Smooth muscle cell (in vitro differentiated cells): ENCODE measurements around the gene ANKRD12. TPM values are rescaled to one million over a fixed set of nuclear protein-coding genes. Genes with fewer than 3 reads are reported as not detected.
A peak's percentile ranks its signal among the peaks of the same experiment; 100 is the strongest.

Source experiments
- DNase-seq: peaks from one replicate; lab custom pipeline; 2025; ENCODE audit not compliant: unreplicated experiment; lab: John Stamatoyannopoulos, UW
- H2AFZ ChIP-seq: fragments of 200-600 bp; sonication (generic); 2 replicates; pipeline ENCODE4 v1.6.0; 2016; ENCODE audit warnings: antibody characterized with exemption, low read depth, mild to moderate bottlenecking
- H3F3A ChIP-seq: fragments of 200-600 bp; sonication (generic); 2 replicates; pipeline ENCODE4 v1.6.0; 2017; ENCODE audit warnings: antibody characterized with exemption, low read depth
- H3K27ac ChIP-seq: fragments of 200-600 bp; sonication (generic); 2 replicates; pipeline ENCODE4 v1.5.1; 2016; ENCODE audit warnings: low read depth, mild to moderate bottlenecking
- H3K27me3 ChIP-seq: fragments of 200-600 bp; sonication (generic); 2 replicates; pipeline ENCODE4 v1.6.1; 2016; ENCODE audit warnings: low read depth, mild to moderate bottlenecking
- H3K36me3 ChIP-seq: fragments of 200-600 bp; sonication (generic); 2 replicates; pipeline ENCODE4 v1.5.1; 2016; ENCODE audit warnings: low read depth
- H3K4me1 ChIP-seq: fragments of 200-600 bp; sonication (generic); 2 replicates; pipeline ENCODE4 v1.5.1; 2016; ENCODE audit warnings: low read depth
- H3K4me2 ChIP-seq: fragments of 200-600 bp; sonication (generic); 2 replicates; pipeline ENCODE4 v1.6.0; 2016; ENCODE audit warnings: mild to moderate bottlenecking
- H3K4me3 ChIP-seq: fragments of 200-600 bp; sonication (generic); 2 replicates; pipeline ENCODE4 v1.5.1; 2016; ENCODE audit warnings: mild to moderate bottlenecking
- H3K79me2 ChIP-seq: fragments of 200-600 bp; sonication (generic); 2 replicates; pipeline ENCODE4 v1.6.0; 2016; ENCODE audit warnings: low read depth, mild to moderate bottlenecking
- H3K9ac ChIP-seq: fragments of 200-600 bp; sonication (generic); 2 replicates; pipeline ENCODE4 v1.6.0; 2016; ENCODE audit warnings: low read depth
- H3K9me3 ChIP-seq: fragments of 200-600 bp; sonication (generic); replicated peaks from 2 replicates; pipeline ENCODE4 v1.5.1; 2016; ENCODE audit warnings: low read depth
- H4K20me1 ChIP-seq: fragments of 200-600 bp; sonication (generic); 2 replicates; pipeline ENCODE4 v1.6.0; 2016; ENCODE audit warnings: low read depth
- CTCF ChIP-seq: fragments of 200-600 bp; sonication (generic); IDR thresholded peaks from 2 replicates; pipeline ENCODE4 v1.5.1; 2017; ENCODE audit warnings: borderline replicate concordance, mild to moderate bottlenecking, antibody characterized with exemption; ENCODE audit not compliant: insufficient read depth, poor library complexity, severe bottlenecking
- WGBS: methylation state at CpG from one replicate; pipeline ENCODE4 v1.1.7; 2016; ENCODE audit warnings: low lambda C conversion rate; 5-methylcytosine and 5-hydroxymethylcytosine counted together
- polyA plus RNA-seq: library from polyadenylated mRNA; unstranded; fragments of >200 nt; fragmentation: Nextera tagmentation; extraction: Ambion mirVana; gene quantifications from 2 replicates; pipeline ENCODE4 v1.2.1, GENCODE V29; 2016
- total RNA-seq: library from RNA; depleted of rRNA; stranded (reverse); fragments of >200 nt; gene quantifications from 2 replicates; pipeline ENCODE4 v1.2.3, GENCODE V29; 2014

ANKRD12 gene
- total and polyA plus RNA-seq, 2 experiments from 2014 or later: 28.8 to 43.7 TPM

GRCh38 chr18:9285604-9286003 lies 149.0 kb downstream of the ANKRD12 start:
- Histone ChIP-seq H3K4me3 (no peak overlapping the region), H3F3A (no peaks in the 10 kb centered on the region), H3K27me3 (no peaks in the 10 kb centered on the region), H3K27ac (no peak overlapping the region), H3K4me1 (peaks cover 11% of the 10 kb centered on the region), H4K20me1 (no peaks in the 10 kb centered on the region), H3K9me3 (no peaks in the 10 kb centered on the region), H3K9ac (no peak overlapping the region), H3K79me2 (no peaks in the 10 kb centered on the region), H3K4me2 (no peak overlapping the region), H2AFZ (no peak overlapping the region), H3K36me3 (no peaks in the 10 kb centered on the region)
- no peak for TF ChIP-seq CTCF
- 100% methylated on average over 2 of the region's 2 CpGs for WGBS
- DNase-seq: no peak

- no peaks in the 10 kb centered on the region for H3K79me2 ChIP-seq
- no peaks in the 10 kb centered on the region for H3F3A ChIP-seq
- no peak overlapping the region for H3K4me3 ChIP-seq
- H3K9ac ChIP-seq: no peak overlapping the region
- H4K20me1 ChIP-seq: no peaks in the 10 kb centered on the region
- no peak overlapping the region for H3K27ac ChIP-seq
- no peaks in the 10 kb centered on the region for H3K27me3 ChIP-seq
- H3K9me3 ChIP-seq: no peaks in the 10 kb centered on the region
- no peaks in the 10 kb centered on the region for H3K36me3 ChIP-seq
- 87% methylated on average over 7 of the region's 7 CpGs for WGBS
- no peak for TF ChIP-seq CTCF
- H3K4me2 ChIP-seq: no peak overlapping the region
- H2AFZ ChIP-seq: no peak overlapping the region
- DNase-seq: no peak
- peaks cover 9% of the 10 kb centered on the region for H3K4me1 ChIP-seq
Observed at GRCh38 chr18:9287036-9287435, 150.5 kb downstream of the ANKRD12 start.

GRCh38 chr18:9289698-9290097 lies 153.1 kb downstream of the ANKRD12 start:
- no peak overlapping the region for H2AFZ ChIP-seq
- peaks cover 4% of the 10 kb centered on the region for H3K4me1 ChIP-seq
- H3K4me2 ChIP-seq: no peak overlapping the region
- no peaks in the 10 kb centered on the region for H4K20me1 ChIP-seq
- H3K4me3 ChIP-seq: no peak overlapping the region
- TF ChIP-seq CTCF: no peak
- H3K27ac ChIP-seq: peak overlapping the region; percentile 42
- H3K36me3 ChIP-seq: no peaks in the 10 kb centered on the region
- no peaks in the 10 kb centered on the region for H3K27me3 ChIP-seq
- H3F3A ChIP-seq: no peaks in the 10 kb centered on the region
- no peaks in the 10 kb centered on the region for H3K9me3 ChIP-seq
- H3K79me2 ChIP-seq: no peaks in the 10 kb centered on the region
- H3K9ac ChIP-seq: no peak overlapping the region
- DNase-seq: no peak

GRCh38 chr18:9290156-9290555 lies 153.6 kb downstream of the ANKRD12 start:
- Histone ChIP-seq H3K4me2 (no peak overlapping the region), H3F3A (no peaks in the 10 kb centered on the region), H3K36me3 (no peaks in the 10 kb centered on the region), H3K27ac (peak overlapping the region; percentile 42), H3K4me1 (peaks cover 4% of the 10 kb centered on the region), H3K9ac (no peak overlapping the region), H2AFZ (no peak overlapping the region), H3K9me3 (no peaks in the 10 kb centered on the region), H3K4me3 (no peak overlapping the region), H4K20me1 (no peaks in the 10 kb centered on the region), H3K79me2 (no peaks in the 10 kb centered on the region), H3K27me3 (no peaks in the 10 kb centered on the region)
- TF ChIP-seq CTCF: no peak
- DNase-seq: no peak
